Epithelial cell of proximal tubule (primary cell): ENCODE measurements around the gene PPP1R37. TPM values are rescaled to one million over a fixed set of nuclear protein-coding genes. Genes with fewer than 3 reads are reported as not detected.

Source experiments
- DNase-seq: peaks from one replicate; pipeline ENCODE4 v3.0.0-alpha.2; 2011; ENCODE audit warnings: low read depth
- H3K4me3 ChIP-seq: 2 replicates; pipeline ENCODE4 v1.5.1; 2011; ENCODE audit warnings: low read depth, mild to moderate bottlenecking, low read length
- CTCF ChIP-seq: conservative IDR thresholded peaks from 2 replicates; pipeline ENCODE4 v1.5.1; 2012; ENCODE audit warnings: low read depth, mild to moderate bottlenecking, low read length
- total RNA-seq: library from RNA; depleted of rRNA; stranded (reverse); fragments of >200 nt; gene quantifications from 2 replicates; pipeline ENCODE4 v1.2.3, GENCODE V29; 2015

Gene PPP1R37
- total RNA-seq, 1 donor from 2014 or later: 64.0 TPM

- TF ChIP-seq CTCF: no peak
- H3K4me3 ChIP-seq: no peak overlapping the region
Observed at GRCh38 chr19:45142016-45142725, 49.2 kb downstream of the PPP1R37 start.

DNA sequence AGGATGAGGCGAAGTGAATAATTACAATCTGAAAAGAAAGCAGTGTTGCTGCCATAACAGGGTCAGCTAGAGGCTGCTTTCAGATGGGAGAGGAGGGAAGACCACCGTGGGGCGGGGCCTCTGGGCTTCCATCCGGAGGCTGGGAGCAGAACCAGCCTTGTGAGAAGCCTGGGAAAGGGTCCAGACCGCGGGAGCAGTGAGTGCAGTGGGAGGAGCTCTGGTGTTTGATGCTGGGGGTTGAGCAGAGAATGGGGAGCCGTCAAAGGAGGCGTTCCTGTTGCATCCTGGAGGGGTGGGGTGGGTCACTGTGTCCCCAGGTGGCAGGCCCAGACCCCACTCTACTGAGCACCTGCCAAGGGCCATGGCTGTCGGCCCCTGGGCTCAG is 49.7 kb downstream of the PPP1R37 start:
- TF ChIP-seq CTCF: no peak
- H3K4me3 ChIP-seq: no peak overlapping the region

More at GRCh38 chr19:45142016-45142725, 49.2 kb downstream of the PPP1R37 start:
- DNase-seq: no peak

GRCh38 chr19:45144431-45145269 is 51.7 kb downstream of the PPP1R37 start:
- H3K4me3 ChIP-seq: no peak overlapping the region
- no peak for DNase-seq
- no peak for TF ChIP-seq CTCF

More for the DNA sequence above, 49.7 kb downstream of the PPP1R37 start:
- no peak for DNase-seq

GRCh38 chr19:45145270-45146189 is 52.6 kb downstream of the PPP1R37 start:
- no peak overlapping the region for H3K4me3 ChIP-seq
- DNase-seq: no peak
- no peak for TF ChIP-seq CTCF

DNA sequence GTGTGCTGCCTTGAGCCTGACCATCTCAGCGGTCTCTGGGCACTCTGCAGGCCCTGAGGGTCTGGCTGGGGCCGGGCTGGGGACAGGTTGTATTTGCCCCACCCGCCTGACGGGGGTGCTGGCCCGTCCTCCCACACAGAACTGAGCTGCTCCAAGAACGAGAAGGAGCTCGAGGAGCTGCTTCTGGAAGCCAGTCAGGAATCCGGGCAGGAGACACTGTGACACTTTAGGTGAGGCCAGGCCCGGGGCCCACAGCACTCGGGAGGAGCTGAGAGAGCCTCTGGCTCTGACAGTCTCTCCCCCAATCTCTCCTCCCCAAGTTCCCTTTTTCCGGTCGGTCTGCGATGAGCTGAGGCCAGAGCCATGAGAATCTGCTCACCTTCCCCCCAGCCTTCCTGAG is 53.3 kb downstream of the PPP1R37 start:
- no peak for TF ChIP-seq CTCF
- no peak overlapping the region for H3K4me3 ChIP-seq
- DNase-seq: no peak

DNA sequence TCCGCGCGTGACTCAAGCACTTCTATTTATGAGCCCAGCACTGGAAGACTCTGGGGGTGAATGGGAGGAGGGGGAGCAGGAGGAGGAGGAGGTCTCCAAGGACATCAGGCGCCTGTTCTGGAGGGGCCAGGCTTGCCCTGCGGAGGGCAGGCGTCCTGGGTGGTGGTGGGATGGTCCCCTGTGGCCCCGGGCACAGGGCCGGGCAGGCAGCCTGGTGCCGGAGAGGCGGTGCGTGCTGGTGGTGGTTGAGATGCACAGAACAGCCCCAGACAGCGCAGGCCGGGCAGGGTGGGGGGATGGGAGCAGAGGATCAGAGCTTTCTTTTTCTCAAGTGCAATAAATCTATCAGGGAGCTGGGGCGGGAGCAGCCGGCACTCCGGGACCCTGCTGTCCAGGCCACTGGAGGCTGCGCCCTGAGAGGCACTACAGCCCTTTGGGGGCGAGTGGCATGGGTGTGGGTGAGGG is 53.8 kb downstream of the PPP1R37 start:
- no peak for DNase-seq
- no peak overlapping the region for H3K4me3 ChIP-seq
- TF ChIP-seq CTCF: no peak
